HCT116 (cell line): ENCODE data around the gene TMEM181. TPM values are rescaled to one million over a fixed set of nuclear protein-coding genes. Genes with fewer than 3 reads are reported as not detected.

Source experiments
- ATAC-seq: fragments of 200-7000 bp; cut with Tn5 transposase; 2 replicates; pipeline ENCODE4 v1.9.1; 2020; ENCODE audit warnings: mild to moderate bottlenecking, moderate library complexity
- BruUV-seq: library from RNA; stranded (reverse); fragments of 400-500 nt; replicated peaks from 2 replicates; lab custom pipeline; 2021; lab: Mats Ljungman, UMichigan
- CTCF ChIA-PET: fragments of 300-600 bp; sonication (Branson Sonifier 250); formaldehyde crosslinking; loops from one replicate; lab custom pipeline; 2021; ENCODE audit warnings: antibody characterized with exemption; lab: Charles Lee
- POLR2A ChIA-PET: fragments of 300-600, 350-600 bp; sonication (Branson Sonifier 250); formaldehyde crosslinking; loops from one replicate; lab custom pipeline; 2021; ENCODE audit warnings: antibody characterized with exemption; lab: Charles Lee
- RAD21 ChIA-PET, 2 experiments: fragments of 300-600 bp; sonication (Branson Sonifier 250); formaldehyde crosslinking; loops; one replicate each; lab custom pipeline; 2023; ENCODE audit warnings: low total read pairs in 2 of 2; ENCODE audit not compliant: uncharacterized antibody in 2 of 2, unreplicated experiment in 2 of 2, low non-redundant PET in 1 of 2; lab: Charles Lee
- DNase-seq: peaks from one replicate; pipeline ENCODE4 v3.0.0-alpha.2; 2010; ENCODE audit warnings: low read depth, low spot score
- H2AFZ ChIP-seq: fragments of 200-600 bp; shearing (Covaris generic), sonication (generic); 2 replicates; pipeline ENCODE4 v1.6.1; 2017; ENCODE audit warnings: low read depth, mixed run types, mixed read lengths, antibody characterized with exemption, low read length; ENCODE audit not compliant: poor library complexity, severe bottlenecking
- H3K27ac ChIP-seq: 2 replicates; pipeline ENCODE4 v1.5.1; 2012; ENCODE audit warnings: low read depth, low read length
- H3K27me3 ChIP-seq: fragments of 200-600 bp; sonication (generic); 2 replicates; pipeline ENCODE4 v1.6.1; 2016; ENCODE audit warnings: mixed run types, low read length, mixed read lengths; ENCODE audit not compliant: insufficient read depth
- H3K36me3 ChIP-seq, 2 experiments: fragments of 200-500 bp in 1 of 2; fragments of 200-600 bp in 1 of 2; sonication (Bioruptor generic) in 1 of 2; sonication (generic) in 1 of 2; 2 replicates each; pipeline versions ENCODE4 v1.5.1 to v1.6.1; 2014 to 2016; ENCODE audit warnings: low read length in 2 of 2, inconsistent platforms in 1 of 2, mixed read lengths in 1 of 2, mixed run types in 1 of 2; ENCODE audit not compliant: insufficient read depth in 2 of 2, control insufficient read depth in 1 of 2
- H3K4me1 ChIP-seq, 2 experiments: fragments of 200-600 bp in 1 of 2; sonication (generic) in 1 of 2; 2 replicates each; pipeline versions ENCODE4 v1.5.1 to v1.6.1; 2012 to 2017; ENCODE audit warnings: low read length in 2 of 2, inconsistent platforms in 1 of 2, mild to moderate bottlenecking in 1 of 2, mixed read lengths in 1 of 2, mixed run types in 1 of 2, moderate library complexity in 1 of 2; ENCODE audit not compliant: insufficient read depth in 2 of 2, control insufficient read depth in 1 of 2
- H3K4me2 ChIP-seq: fragments of 200-600 bp; sonication (generic); 2 replicates; pipeline ENCODE4 v1.6.1; 2017; ENCODE audit warnings: mixed run types, low read length, mixed read lengths
- H3K4me3 ChIP-seq, 2 experiments: fragments of 200-600 bp in 1 of 2; sonication (generic) in 1 of 2; replicated peaks in 1 of 2; 2 replicates each; pipeline ENCODE4 v1.5.1; 2011 to 2016; ENCODE audit warnings: low read length in 2 of 2, control low read depth in 1 of 2, low read depth in 1 of 2, mild to moderate bottlenecking in 1 of 2, mixed read lengths in 1 of 2, mixed run types in 1 of 2
- H3K79me2 ChIP-seq: fragments of 200-600 bp; sonication (generic); 2 replicates; pipeline ENCODE4 v1.6.1; 2017; ENCODE audit warnings: mild to moderate bottlenecking, mixed run types, low read length, moderate library complexity, mixed read lengths; ENCODE audit not compliant: insufficient read depth
- H3K9ac ChIP-seq: fragments of 200-600 bp; sonication (generic); 2 replicates; pipeline ENCODE4 v1.6.1; 2016; ENCODE audit warnings: low read length, mixed read lengths
- H3K9me2 ChIP-seq: fragments of 200-600 bp; sonication (generic), shearing (Covaris generic); 2 replicates; pipeline ENCODE4 v1.6.1; 2017; ENCODE audit warnings: mixed run types, mild to moderate bottlenecking, moderate library complexity; ENCODE audit not compliant: insufficient read depth
- H3K9me3 ChIP-seq, 2 experiments: fragments of 200-500 bp in 1 of 2; fragments of 200-600 bp in 1 of 2; sonication (Bioruptor generic) in 1 of 2; sonication (generic) in 1 of 2; 2 replicates each; pipeline ENCODE4 v1.6.1; 2014 to 2017; ENCODE audit warnings: low read length in 2 of 2, mixed read lengths in 2 of 2, inconsistent platforms in 1 of 2, low read depth in 1 of 2, mild to moderate bottlenecking in 1 of 2, mixed run types in 1 of 2, moderate library complexity in 1 of 2; ENCODE audit not compliant: control insufficient read depth in 1 of 2, insufficient read depth in 1 of 2
- H4K20me1 ChIP-seq: fragments of 200-600 bp; sonication (generic), shearing (Covaris generic); 2 replicates; pipeline ENCODE4 v1.6.1; 2017; ENCODE audit warnings: mixed run types, mild to moderate bottlenecking, moderate library complexity; ENCODE audit not compliant: insufficient read depth
- ELF1 ChIP-seq: IDR thresholded peaks from 2 replicates; pipeline ENCODE4 v1.6.1; 2012; ENCODE audit warnings: low read depth, borderline replicate concordance
- EZH2phosphoT487 ChIP-seq: fragments of 200-600 bp; IDR thresholded peaks from 2 replicates; pipeline ENCODE4 v1.6.1; 2018; ENCODE audit warnings: antibody characterized with exemption, borderline replicate concordance
- FOSL1 ChIP-seq: IDR thresholded peaks from 2 replicates; pipeline ENCODE4 v1.6.1; 2012; ENCODE audit warnings: low read depth
- JUND ChIP-seq: IDR thresholded peaks from 2 replicates; pipeline ENCODE4 v1.6.1; 2012
- POLR2AphosphoS5 ChIP-seq: IDR thresholded peaks from 2 replicates; pipeline ENCODE4 v1.6.1; 2011; ENCODE audit warnings: mild to moderate bottlenecking, low read depth, low read length, moderate library complexity
- RAD21 ChIP-seq: IDR thresholded peaks from 2 replicates; pipeline ENCODE4 v1.6.1; 2012; ENCODE audit warnings: low read depth, mild to moderate bottlenecking
- REST ChIP-seq: IDR thresholded peaks from 2 replicates; pipeline ENCODE4 v1.6.1; 2012; ENCODE audit warnings: low read depth
- SRF ChIP-seq: IDR thresholded peaks from 2 replicates; pipeline ENCODE4 v1.6.1; 2012; ENCODE audit warnings: low read depth
- TCF7L2 ChIP-seq: IDR thresholded peaks from 2 replicates; pipeline ENCODE4 v1.7.0; 2011; ENCODE audit warnings: borderline replicate concordance, inconsistent platforms; ENCODE audit not compliant: insufficient read depth, insufficient read length; ENCODE audit errors: extremely low read depth
- YY1 ChIP-seq: IDR thresholded peaks from 2 replicates; pipeline ENCODE4 v1.6.1; 2011; ENCODE audit warnings: low read length, low read depth, moderate library complexity, mild to moderate bottlenecking; ENCODE audit not compliant: insufficient replicate concordance; ENCODE audit errors: extremely low read depth
- ZFX ChIP-seq: fragments of 450-650 bp; IDR thresholded peaks from 2 replicates; pipeline ENCODE4 v1.6.1; 2017
- ZNF274 ChIP-seq: fragments of 200-500 bp; sonication (Bioruptor generic); IDR thresholded peaks from 2 replicates; pipeline ENCODE4 v1.6.1; 2014; ENCODE audit warnings: mild to moderate bottlenecking, low read depth, low read length, inconsistent platforms
- intact Hi-C: fragments of 100-400 bp; cut with micrococcal nuclease; formaldehyde crosslinking; loops from 2 replicates; pipeline ENCODE4 v1.10.0; 2022
- total RNA-seq: library from RNA; stranded (reverse); gene quantifications from one replicate; pipeline ENCODE4 v1.2.1, GENCODE V29; 2021; ENCODE audit not compliant: unreplicated experiment
- TF ChIP-seq, protein P1 (sequence below): IDR thresholded peaks from 2 replicates; pipeline ENCODE4 v1.6.1; 2011; ENCODE audit warnings: mild to moderate bottlenecking, low read length, moderate library complexity; ENCODE audit not compliant: insufficient replicate concordance; ENCODE audit errors: extremely low read depth

The TMEM181 gene
- total RNA-seq, 1 experiment from 2014 or later = 34.4 TPM

DNA sequence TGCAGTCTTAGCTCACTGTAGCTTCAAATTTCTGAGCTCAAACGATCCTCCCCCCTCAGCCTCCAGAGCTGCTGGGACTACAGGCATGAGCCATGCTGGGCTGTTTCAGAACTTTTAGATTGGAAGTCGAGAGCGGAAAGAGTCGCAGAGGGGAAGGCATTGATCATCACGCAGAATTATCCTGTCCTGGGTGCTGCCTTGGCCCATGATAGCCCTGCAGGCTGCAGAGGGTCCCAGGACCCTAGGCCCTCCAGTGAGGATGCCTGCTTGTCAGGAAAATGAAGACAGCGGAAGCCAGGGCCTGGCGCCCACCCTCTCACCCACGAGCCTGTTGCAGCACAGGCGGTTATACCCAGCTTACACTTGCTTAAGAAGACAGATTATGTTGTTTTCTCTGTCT is 9.1 kb downstream of the TMEM181 start:
- no peak overlapping the region for H3K4me2 ChIP-seq
- no peaks in the 10 kb centered on the region for H4K20me1 ChIP-seq
- RAD21 ChIA-PET = no interaction called here
- H3K9ac ChIP-seq = no peak overlapping the region
- DNase-seq (no peak), ATAC-seq (no peak)
- no peaks in the 10 kb centered on the region for H3K4me1 ChIP-seq
- peaks cover 88% of the 10 kb centered on the region for H3K79me2 ChIP-seq
- no peaks in the 10 kb centered on the region for H3K27me3 ChIP-seq
- H3K36me3 ChIP-seq = peaks cover 0 to 5% of the 10 kb centered on the region in 2 experiments; a peak in 2 of 4 replicates
- TF ChIP-seq RAD21 (no peak), TCF7L2 (no peak), ZNF274 (no peak), ELF1 (no peak), SRF (no peak), REST (no peak), FOSL1 (no peak), ZFX (no peak), YY1 (no peak), POLR2AphosphoS5 (no peak), EZH2phosphoT487 (no peak), JUND (no peak)
- TF ChIP-seq, protein P1, sequence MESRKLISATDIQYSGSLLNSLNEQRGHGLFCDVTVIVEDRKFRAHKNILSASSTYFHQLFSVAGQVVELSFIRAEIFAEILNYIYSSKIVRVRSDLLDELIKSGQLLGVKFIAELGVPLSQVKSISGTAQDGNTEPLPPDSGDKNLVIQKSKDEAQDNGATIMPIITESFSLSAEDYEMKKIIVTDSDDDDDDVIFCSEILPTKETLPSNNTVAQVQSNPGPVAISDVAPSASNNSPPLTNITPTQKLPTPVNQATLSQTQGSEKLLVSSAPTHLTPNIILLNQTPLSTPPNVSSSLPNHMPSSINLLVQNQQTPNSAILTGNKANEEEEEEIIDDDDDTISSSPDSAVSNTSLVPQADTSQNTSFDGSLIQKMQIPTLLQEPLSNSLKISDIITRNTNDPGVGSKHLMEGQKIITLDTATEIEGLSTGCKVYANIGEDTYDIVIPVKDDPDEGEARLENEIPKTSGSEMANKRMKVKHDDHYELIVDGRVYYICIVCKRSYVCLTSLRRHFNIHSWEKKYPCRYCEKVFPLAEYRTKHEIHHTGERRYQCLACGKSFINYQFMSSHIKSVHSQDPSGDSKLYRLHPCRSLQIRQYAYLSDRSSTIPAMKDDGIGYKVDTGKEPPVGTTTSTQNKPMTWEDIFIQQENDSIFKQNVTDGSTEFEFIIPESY = no peak
- CTCF ChIA-PET = no interaction called here
- H3K9me3 ChIP-seq = no peaks in the 10 kb centered on the region
- intact Hi-C loops = no loop called here
- BruUV-seq = no TSS peak
- H3K27ac ChIP-seq = no peak overlapping the region
- POLR2A ChIA-PET = no interaction called here
- no peaks in the 10 kb centered on the region for H3K9me2 ChIP-seq
- no peak overlapping the region for H2AFZ ChIP-seq
- H3K4me3 ChIP-seq = no peak overlapping the region
